ENCODE results near the gene PIEZO2.

DNA sequence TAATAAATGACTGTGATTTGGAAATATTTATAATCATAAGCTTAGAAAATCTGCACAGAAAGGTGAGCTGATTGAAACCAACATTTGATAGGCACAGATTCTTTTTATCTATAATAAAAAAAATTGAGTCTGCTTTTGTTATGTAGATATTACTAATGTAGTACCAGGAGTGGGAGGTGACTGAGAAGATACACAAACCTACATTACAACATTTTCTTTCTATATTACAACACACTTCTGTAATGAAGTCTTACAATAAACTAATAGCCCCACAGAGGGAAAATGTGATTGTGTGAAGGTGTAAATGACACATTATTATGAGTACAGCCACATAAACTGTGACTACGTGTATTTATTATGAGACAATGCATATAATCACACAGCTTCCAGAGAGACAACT is 241.6 kb downstream of the PIEZO2 start:
- TF ChIP-seq, protein P1, sequence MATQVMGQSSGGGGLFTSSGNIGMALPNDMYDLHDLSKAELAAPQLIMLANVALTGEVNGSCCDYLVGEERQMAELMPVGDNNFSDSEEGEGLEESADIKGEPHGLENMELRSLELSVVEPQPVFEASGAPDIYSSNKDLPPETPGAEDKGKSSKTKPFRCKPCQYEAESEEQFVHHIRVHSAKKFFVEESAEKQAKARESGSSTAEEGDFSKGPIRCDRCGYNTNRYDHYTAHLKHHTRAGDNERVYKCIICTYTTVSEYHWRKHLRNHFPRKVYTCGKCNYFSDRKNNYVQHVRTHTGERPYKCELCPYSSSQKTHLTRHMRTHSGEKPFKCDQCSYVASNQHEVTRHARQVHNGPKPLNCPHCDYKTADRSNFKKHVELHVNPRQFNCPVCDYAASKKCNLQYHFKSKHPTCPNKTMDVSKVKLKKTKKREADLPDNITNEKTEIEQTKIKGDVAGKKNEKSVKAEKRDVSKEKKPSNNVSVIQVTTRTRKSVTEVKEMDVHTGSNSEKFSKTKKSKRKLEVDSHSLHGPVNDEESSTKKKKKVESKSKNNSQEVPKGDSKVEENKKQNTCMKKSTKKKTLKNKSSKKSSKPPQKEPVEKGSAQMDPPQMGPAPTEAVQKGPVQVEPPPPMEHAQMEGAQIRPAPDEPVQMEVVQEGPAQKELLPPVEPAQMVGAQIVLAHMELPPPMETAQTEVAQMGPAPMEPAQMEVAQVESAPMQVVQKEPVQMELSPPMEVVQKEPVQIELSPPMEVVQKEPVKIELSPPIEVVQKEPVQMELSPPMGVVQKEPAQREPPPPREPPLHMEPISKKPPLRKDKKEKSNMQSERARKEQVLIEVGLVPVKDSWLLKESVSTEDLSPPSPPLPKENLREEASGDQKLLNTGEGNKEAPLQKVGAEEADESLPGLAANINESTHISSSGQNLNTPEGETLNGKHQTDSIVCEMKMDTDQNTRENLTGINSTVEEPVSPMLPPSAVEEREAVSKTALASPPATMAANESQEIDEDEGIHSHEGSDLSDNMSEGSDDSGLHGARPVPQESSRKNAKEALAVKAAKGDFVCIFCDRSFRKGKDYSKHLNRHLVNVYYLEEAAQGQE (IDR thresholded peaks at IDR 0.05; ENCODE audit: borderline replicate concordance) = no peak
- TF ChIP-seq, protein P2, sequence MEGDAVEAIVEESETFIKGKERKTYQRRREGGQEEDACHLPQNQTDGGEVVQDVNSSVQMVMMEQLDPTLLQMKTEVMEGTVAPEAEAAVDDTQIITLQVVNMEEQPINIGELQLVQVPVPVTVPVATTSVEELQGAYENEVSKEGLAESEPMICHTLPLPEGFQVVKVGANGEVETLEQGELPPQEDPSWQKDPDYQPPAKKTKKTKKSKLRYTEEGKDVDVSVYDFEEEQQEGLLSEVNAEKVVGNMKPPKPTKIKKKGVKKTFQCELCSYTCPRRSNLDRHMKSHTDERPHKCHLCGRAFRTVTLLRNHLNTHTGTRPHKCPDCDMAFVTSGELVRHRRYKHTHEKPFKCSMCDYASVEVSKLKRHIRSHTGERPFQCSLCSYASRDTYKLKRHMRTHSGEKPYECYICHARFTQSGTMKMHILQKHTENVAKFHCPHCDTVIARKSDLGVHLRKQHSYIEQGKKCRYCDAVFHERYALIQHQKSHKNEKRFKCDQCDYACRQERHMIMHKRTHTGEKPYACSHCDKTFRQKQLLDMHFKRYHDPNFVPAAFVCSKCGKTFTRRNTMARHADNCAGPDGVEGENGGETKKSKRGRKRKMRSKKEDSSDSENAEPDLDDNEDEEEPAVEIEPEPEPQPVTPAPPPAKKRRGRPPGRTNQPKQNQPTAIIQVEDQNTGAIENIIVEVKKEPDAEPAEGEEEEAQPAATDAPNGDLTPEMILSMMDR (IDR thresholded peaks at IDR 0.05; ENCODE audit: poor library complexity, severe bottlenecking) = no peak
- no peak for TF ChIP-seq POLR2AphosphoS5 (IDR thresholded peaks at IDR 0.05)
